Neural cell (in vitro differentiated cells): Measurements from ENCODE around the gene CENPP. TPM values are rescaled to one million over a fixed set of nuclear protein-coding genes. Genes with fewer than 3 reads are reported as not detected.

ENCODE experiments used
- H2AFZ ChIP-seq: fragments of 200-600, 300-800 bp; sonication (generic), shearing (Covaris generic); 2 replicates; pipeline ENCODE4 v1.6.0; 2014; ENCODE audit warnings: low read depth, mild to moderate bottlenecking, antibody characterized with exemption, low read length, moderate library complexity
- H3F3A ChIP-seq: fragments of 200-600 bp; shearing (Covaris generic); 2 replicates; pipeline ENCODE4 v1.6.1; 2016; ENCODE audit warnings: mild to moderate bottlenecking, moderate library complexity, mixed read lengths, antibody characterized with exemption, low read length; ENCODE audit not compliant: insufficient read depth, poor library complexity, severe bottlenecking
- H3K27ac ChIP-seq: fragments of 200-600, 300-800 bp; sonication (generic), shearing (Covaris generic); 2 replicates; pipeline ENCODE4 v1.5.1; 2014; ENCODE audit warnings: mild to moderate bottlenecking, low read length, moderate library complexity
- H3K27me3 ChIP-seq: fragments of 300-800, 200-600 bp; sonication (generic), shearing (Covaris generic); 2 replicates; pipeline ENCODE4 v1.6.0; 2014; ENCODE audit warnings: mild to moderate bottlenecking, low read depth, low read length, moderate library complexity; ENCODE audit not compliant: insufficient read depth
- H3K36me3 ChIP-seq: fragments of 300-800, 200-600 bp; sonication (generic), shearing (Covaris generic); 2 replicates; pipeline ENCODE4 v1.5.1; 2014; ENCODE audit warnings: mild to moderate bottlenecking, antibody characterized with exemption, low read length, moderate library complexity; ENCODE audit not compliant: insufficient read depth
- H3K4me2 ChIP-seq: fragments of 300-800, 200-600 bp; sonication (generic), shearing (Covaris generic); 2 replicates; pipeline ENCODE4 v1.6.0; 2014; ENCODE audit warnings: mild to moderate bottlenecking, low read length
- H3K4me3 ChIP-seq: fragments of 300-800, 200-600 bp; sonication (generic), shearing (Covaris generic); 2 replicates; pipeline ENCODE4 v1.5.1; 2014; ENCODE audit warnings: mild to moderate bottlenecking, low read length, moderate library complexity
- H3K79me2 ChIP-seq: fragments of 200-600 bp; shearing (Covaris generic); replicated peaks from 2 replicates; pipeline ENCODE4 v1.6.0; 2014; ENCODE audit warnings: mild to moderate bottlenecking, low read length, moderate library complexity; ENCODE audit not compliant: insufficient read depth
- H3K9ac ChIP-seq: fragments of 300-800, 200-600 bp; sonication (generic), shearing (Covaris generic); 2 replicates; pipeline ENCODE4 v1.6.1; 2016; ENCODE audit warnings: mild to moderate bottlenecking, low read length, mixed read lengths
- H3K9me2 ChIP-seq: fragments of 200-600 bp; shearing (Covaris generic); 2 replicates; pipeline ENCODE4 v1.6.1; 2016; ENCODE audit warnings: mild to moderate bottlenecking, low read length, mixed read lengths; ENCODE audit not compliant: insufficient read depth
- H3K9me3 ChIP-seq: fragments of 200-600, 300-800 bp; sonication (generic), shearing (Covaris generic); 2 replicates; pipeline ENCODE4 v1.6.1; 2016; ENCODE audit warnings: mild to moderate bottlenecking, mixed run types, low read length, moderate library complexity, mixed read lengths
- H4K20me1 ChIP-seq: fragments of 200-600 bp; shearing (Covaris generic); 2 replicates; pipeline ENCODE4 v1.6.1; 2016; ENCODE audit warnings: mild to moderate bottlenecking, mixed run types; ENCODE audit not compliant: insufficient read depth
- EP300 ChIP-seq: fragments of 450-650 bp; conservative IDR thresholded peaks from 2 replicates; pipeline ENCODE4 v1.6.1; 2014; ENCODE audit warnings: antibody characterized with exemption, mild to moderate bottlenecking, moderate library complexity; ENCODE audit not compliant: poor library complexity, severe bottlenecking
- EZH2 ChIP-seq: fragments of 200-600, 300-800 bp; shearing (Covaris generic), sonication (generic); IDR thresholded peaks from 2 replicates; pipeline ENCODE4 v1.6.1; 2014; ENCODE audit warnings: antibody characterized with exemption, low read length, borderline replicate concordance, mild to moderate bottlenecking; ENCODE audit not compliant: insufficient read depth, poor library complexity, severe bottlenecking
- MXI1 ChIP-seq: fragments of 450-650 bp; conservative IDR thresholded peaks from 2 replicates; pipeline ENCODE4 v1.6.1; 2014; ENCODE audit warnings: antibody characterized with exemption, mild to moderate bottlenecking; ENCODE audit not compliant: poor library complexity, severe bottlenecking
- POLR2AphosphoS5 ChIP-seq: IDR thresholded peaks from 2 replicates; pipeline ENCODE4 v1.6.1; 2012
- RAD21 ChIP-seq: fragments of 450-650 bp; conservative IDR thresholded peaks from 2 replicates; pipeline ENCODE4 v1.6.1; 2014; ENCODE audit warnings: antibody characterized with exemption, mild to moderate bottlenecking, moderate library complexity
- SMC3 ChIP-seq: fragments of 450-650 bp; conservative IDR thresholded peaks from 2 replicates; pipeline ENCODE4 v1.6.1; 2014; ENCODE audit warnings: antibody characterized with exemption, mild to moderate bottlenecking, moderate library complexity; ENCODE audit not compliant: poor library complexity
- TAF1 ChIP-seq: IDR thresholded peaks from 2 replicates; pipeline ENCODE4 v1.6.1; 2012; ENCODE audit warnings: low read depth
- polyA plus RNA-seq: library from polyadenylated mRNA; depleted of rRNA; stranded (reverse); fragments of >200 nt; gene quantifications from 2 replicates; pipeline ENCODE4 v1.2.3, GENCODE V29; 2014
- TF ChIP-seq, protein P1 (sequence below): fragments of 450-650 bp; IDR thresholded peaks from 2 replicates; pipeline ENCODE4 v1.5.1; 2014; ENCODE audit warnings: antibody characterized with exemption, mild to moderate bottlenecking, moderate library complexity; ENCODE audit not compliant: poor library complexity, severe bottlenecking
- TF ChIP-seq, protein P2 (sequence below): IDR thresholded peaks from 2 replicates; pipeline ENCODE4 v1.6.1; 2012; ENCODE audit warnings: borderline replicate concordance

CENPP gene
- polyA plus RNA-seq, 1 donor from 2014 or later = 5.0 TPM

DNA sequence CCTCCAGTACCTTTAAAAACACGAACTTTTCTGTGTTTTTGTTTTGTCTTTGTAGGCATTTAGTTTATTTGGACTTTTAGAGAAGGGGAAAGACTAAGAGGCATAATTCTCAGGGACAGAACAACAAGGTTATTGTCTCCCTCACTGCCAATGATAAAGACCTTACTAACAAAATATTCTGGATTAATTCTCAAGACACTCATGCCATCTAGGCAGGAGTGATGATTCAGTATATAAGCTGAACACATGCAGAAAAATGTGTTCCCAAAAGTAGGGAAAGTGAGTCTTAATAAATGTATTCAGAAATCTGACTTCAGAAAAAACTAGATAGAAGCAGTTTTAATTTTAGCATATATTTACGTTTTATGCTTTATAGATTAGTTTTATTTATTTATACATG lies 173.9 kb downstream of the CENPP start:
- no peak overlapping the region for H3K4me2 ChIP-seq
- no peaks in the 10 kb centered on the region for H3K9me3 ChIP-seq
- H3K27me3 ChIP-seq = no peaks in the 10 kb centered on the region
- no peak overlapping the region for H3K9ac ChIP-seq
- TF ChIP-seq EZH2 (no peak), POLR2AphosphoS5 (no peak), MXI1 (no peak), SMC3 (no peak), TAF1 (no peak), EP300 (no peak), RAD21 (no peak)
- TF ChIP-seq, protein P1, sequence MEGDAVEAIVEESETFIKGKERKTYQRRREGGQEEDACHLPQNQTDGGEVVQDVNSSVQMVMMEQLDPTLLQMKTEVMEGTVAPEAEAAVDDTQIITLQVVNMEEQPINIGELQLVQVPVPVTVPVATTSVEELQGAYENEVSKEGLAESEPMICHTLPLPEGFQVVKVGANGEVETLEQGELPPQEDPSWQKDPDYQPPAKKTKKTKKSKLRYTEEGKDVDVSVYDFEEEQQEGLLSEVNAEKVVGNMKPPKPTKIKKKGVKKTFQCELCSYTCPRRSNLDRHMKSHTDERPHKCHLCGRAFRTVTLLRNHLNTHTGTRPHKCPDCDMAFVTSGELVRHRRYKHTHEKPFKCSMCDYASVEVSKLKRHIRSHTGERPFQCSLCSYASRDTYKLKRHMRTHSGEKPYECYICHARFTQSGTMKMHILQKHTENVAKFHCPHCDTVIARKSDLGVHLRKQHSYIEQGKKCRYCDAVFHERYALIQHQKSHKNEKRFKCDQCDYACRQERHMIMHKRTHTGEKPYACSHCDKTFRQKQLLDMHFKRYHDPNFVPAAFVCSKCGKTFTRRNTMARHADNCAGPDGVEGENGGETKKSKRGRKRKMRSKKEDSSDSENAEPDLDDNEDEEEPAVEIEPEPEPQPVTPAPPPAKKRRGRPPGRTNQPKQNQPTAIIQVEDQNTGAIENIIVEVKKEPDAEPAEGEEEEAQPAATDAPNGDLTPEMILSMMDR = no peak
- TF ChIP-seq, protein P2, sequence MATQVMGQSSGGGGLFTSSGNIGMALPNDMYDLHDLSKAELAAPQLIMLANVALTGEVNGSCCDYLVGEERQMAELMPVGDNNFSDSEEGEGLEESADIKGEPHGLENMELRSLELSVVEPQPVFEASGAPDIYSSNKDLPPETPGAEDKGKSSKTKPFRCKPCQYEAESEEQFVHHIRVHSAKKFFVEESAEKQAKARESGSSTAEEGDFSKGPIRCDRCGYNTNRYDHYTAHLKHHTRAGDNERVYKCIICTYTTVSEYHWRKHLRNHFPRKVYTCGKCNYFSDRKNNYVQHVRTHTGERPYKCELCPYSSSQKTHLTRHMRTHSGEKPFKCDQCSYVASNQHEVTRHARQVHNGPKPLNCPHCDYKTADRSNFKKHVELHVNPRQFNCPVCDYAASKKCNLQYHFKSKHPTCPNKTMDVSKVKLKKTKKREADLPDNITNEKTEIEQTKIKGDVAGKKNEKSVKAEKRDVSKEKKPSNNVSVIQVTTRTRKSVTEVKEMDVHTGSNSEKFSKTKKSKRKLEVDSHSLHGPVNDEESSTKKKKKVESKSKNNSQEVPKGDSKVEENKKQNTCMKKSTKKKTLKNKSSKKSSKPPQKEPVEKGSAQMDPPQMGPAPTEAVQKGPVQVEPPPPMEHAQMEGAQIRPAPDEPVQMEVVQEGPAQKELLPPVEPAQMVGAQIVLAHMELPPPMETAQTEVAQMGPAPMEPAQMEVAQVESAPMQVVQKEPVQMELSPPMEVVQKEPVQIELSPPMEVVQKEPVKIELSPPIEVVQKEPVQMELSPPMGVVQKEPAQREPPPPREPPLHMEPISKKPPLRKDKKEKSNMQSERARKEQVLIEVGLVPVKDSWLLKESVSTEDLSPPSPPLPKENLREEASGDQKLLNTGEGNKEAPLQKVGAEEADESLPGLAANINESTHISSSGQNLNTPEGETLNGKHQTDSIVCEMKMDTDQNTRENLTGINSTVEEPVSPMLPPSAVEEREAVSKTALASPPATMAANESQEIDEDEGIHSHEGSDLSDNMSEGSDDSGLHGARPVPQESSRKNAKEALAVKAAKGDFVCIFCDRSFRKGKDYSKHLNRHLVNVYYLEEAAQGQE = no peak
- H3K9me2 ChIP-seq = no peaks in the 10 kb centered on the region
- no peak overlapping the region for H3K4me3 ChIP-seq
- H3F3A ChIP-seq = no peaks in the 10 kb centered on the region
- no peaks in the 10 kb centered on the region for H4K20me1 ChIP-seq
- H3K79me2 ChIP-seq = no peaks in the 10 kb centered on the region
- no peak overlapping the region for H2AFZ ChIP-seq
- H3K27ac ChIP-seq = no peak overlapping the region
- no peaks in the 10 kb centered on the region for H3K36me3 ChIP-seq

DNA sequence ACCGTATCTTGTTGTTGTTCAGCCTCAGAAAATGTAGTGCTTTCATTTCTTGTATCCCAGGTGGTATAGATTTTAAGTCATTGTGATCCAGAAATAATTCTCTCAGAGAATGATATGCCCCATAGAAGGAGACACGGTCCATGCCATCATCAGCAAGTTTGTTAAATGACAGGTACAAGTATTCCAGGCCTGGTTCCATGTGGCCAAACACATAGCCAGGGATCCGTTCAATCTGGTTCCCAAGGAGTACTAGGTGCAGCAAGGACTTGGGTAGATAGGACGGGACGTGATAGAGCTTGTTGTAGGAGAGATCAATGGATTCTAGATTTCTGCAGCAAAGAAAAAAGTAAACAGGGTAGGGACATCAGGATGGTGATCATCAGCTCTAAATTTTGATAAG lies 175.0 kb downstream of the CENPP start:
- TF ChIP-seq, protein P1 = no peak
- TF ChIP-seq MXI1 (no peak), TAF1 (no peak), RAD21 (no peak), POLR2AphosphoS5 (no peak), EZH2 (no peak), EP300 (no peak), SMC3 (no peak)
- TF ChIP-seq, protein P2 = no peak
- Histone ChIP-seq H3F3A (no peaks in the 10 kb centered on the region), H3K36me3 (no peaks in the 10 kb centered on the region), H2AFZ (no peak overlapping the region), H3K79me2 (no peaks in the 10 kb centered on the region), H3K4me2 (no peak overlapping the region), H3K9me3 (no peaks in the 10 kb centered on the region), H3K9ac (no peak overlapping the region), H4K20me1 (no peaks in the 10 kb centered on the region), H3K4me3 (no peak overlapping the region), H3K27me3 (no peaks in the 10 kb centered on the region), H3K9me2 (no peaks in the 10 kb centered on the region), H3K27ac (no peak overlapping the region)
